Glomerular endothelial cell (primary cell): ENCODE data around the gene ZMYND10. TPM values are rescaled to one million over a fixed set of nuclear protein-coding genes. Genes with fewer than 3 reads are reported as not detected.
"Not testable (repeated sequence)": the region's sequence is repeated elsewhere in the genome, so short reads cannot be mapped to it uniquely, and the experiment has no call there.

Experiments
- DNase-seq: peaks from one replicate; pipeline ENCODE4 v3.0.0-alpha.2; 2011; ENCODE audit warnings: low read depth, low spot score; ENCODE audit errors: extremely low read depth
- total RNA-seq: library from RNA; depleted of rRNA; stranded (reverse); fragments of >200 nt; gene quantifications from 2 replicates; pipeline ENCODE4 v1.2.3, GENCODE V29; 2015

Gene ZMYND10
- total RNA-seq, 1 donor from 2014 or later: 0.12 TPM

GRCh38 chr3:50312041-50312440, 33.5 kb downstream of the ZMYND10 start:
- not testable (repeated sequence) for DNase-seq

GRCh38 chr3:50304601-50305000, 40.9 kb downstream of the ZMYND10 start:
- no peak for DNase-seq

- no peak for DNase-seq
Measured at GRCh38 chr3:50303013-50303815, 42.3 kb downstream of the ZMYND10 start, which contains the start of gene HYAL1. TSS of gene HYAL1 (minus strand) at chr3:50303574. CDS start at chr3:50302956, 618 bp downstream.

GRCh38 chr3:50302095-50303012, 43.2 kb downstream of the ZMYND10 start:
- DNase-seq: no peak

GRCh38 chr3:50300681-50301254, 44.8 kb downstream of the ZMYND10 start:
- DNase-seq: no peak

- no peak for DNase-seq
Measured at GRCh38 chr3:50299929-50300680, 45.4 kb downstream of the ZMYND10 start.

- no peak for DNase-seq
Measured at GRCh38 chr3:50299638-50299928, 45.9 kb downstream of the ZMYND10 start.

GRCh38 chr3:50298836-50299637, 46.5 kb downstream of the ZMYND10 start, which contains the start of the genes HYAL3 and NAA80:
TSS of gene HYAL3 (minus strand) at chr3:50299405. CDS start at chr3:50295602, 3,803 bp downstream.
TSS of gene NAA80 (minus strand) at chr3:50299405. CDS start at chr3:50297463, 1,942 bp downstream.
- DNase-seq: peak; percentile 94

- DNase-seq: no peak
Measured at GRCh38 chr3:50297896-50298725, 47.4 kb downstream of the ZMYND10 start.

- no peak for DNase-seq
Measured at GRCh38 chr3:50297384-50297775, 48.2 kb downstream of the ZMYND10 start.

GRCh38 chr3:50296721-50297383, 48.7 kb downstream of the ZMYND10 start:
- no peak for DNase-seq

- no peak for DNase-seq
Measured at GRCh38 chr3:50295553-50296431, 49.7 kb downstream of the ZMYND10 start.

GRCh38 chr3:50294492-50295403, 50.8 kb downstream of the ZMYND10 start:
- no peak for DNase-seq

GRCh38 chr3:50294089-50294488, 51.4 kb downstream of the ZMYND10 start:
- no peak for DNase-seq

GRCh38 chr3:50293079-50293801, 52.3 kb downstream of the ZMYND10 start:
- no peak for DNase-seq
